Measurements from ENCODE around the gene COA5. TPM values are rescaled to one million over a fixed set of nuclear protein-coding genes. Genes with fewer than 3 reads are reported as not detected.

The COA5 gene
- total and polyA plus RNA-seq, 2 experiments from 2014 or later, result 33.3 to 113 TPM

DNA sequence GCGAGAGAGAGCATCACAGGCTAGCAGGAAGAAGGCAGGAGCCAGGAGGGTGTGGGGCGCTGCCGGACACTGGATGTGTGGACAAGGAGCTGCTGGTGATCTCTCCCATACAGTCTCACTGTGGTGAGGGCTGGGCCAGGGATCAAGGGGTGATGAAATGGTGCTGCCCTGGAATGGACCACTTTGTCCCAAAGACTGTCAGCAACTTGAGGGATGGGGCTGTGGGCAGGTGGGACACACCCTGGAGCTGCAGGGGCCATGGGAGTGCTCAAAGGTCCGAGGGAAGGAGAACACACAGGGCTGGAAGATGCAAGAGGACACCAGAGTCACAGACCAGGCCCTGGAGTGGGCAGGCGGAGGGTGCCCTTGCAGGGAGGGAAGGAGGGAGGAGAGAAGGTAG, 38.0 kb downstream of the COA5 start:
- DNase-seq (ENCODE audit: low spot score) (no peak), ATAC-seq (no peak)
- Histone ChIP-seq H3F3A (replicated peaks; ENCODE audit: low read depth) (no peaks in the 10 kb centered on the region), H3K4me3 (no peak overlapping the region), H4K20me1 (replicated peaks; ENCODE audit: insufficient read depth) (peaks cover 11% of the 10 kb centered on the region; the same call in 1 of the 2 replicates), H3K9me2 (ENCODE audit: insufficient read depth) (no peaks in the 10 kb centered on the region), H3K27ac (ENCODE audit: low read depth) (no peak overlapping the region), H3K4me2 (no peak overlapping the region), H3K27me3 (ENCODE audit: insufficient read depth) (no peaks in the 10 kb centered on the region), H3K4me1 (ENCODE audit: insufficient read depth) (no peaks in the 10 kb centered on the region), H3K79me2 (replicated peaks; ENCODE audit: insufficient read depth) (no peaks in the 10 kb centered on the region), H3K36me3 (ENCODE audit: insufficient read depth) (no peaks in the 10 kb centered on the region; the same call in 1 of the 2 replicates), H2AFZ (no peak overlapping the region)
- peak overlapping the region; percentile 31; the same call in 1 of the 2 replicates for H3K27ac Mint-ChIP-seq
- no peak overlapping the region for H3K4me3 Mint-ChIP-seq
- TF ChIP-seq, protein P1, sequence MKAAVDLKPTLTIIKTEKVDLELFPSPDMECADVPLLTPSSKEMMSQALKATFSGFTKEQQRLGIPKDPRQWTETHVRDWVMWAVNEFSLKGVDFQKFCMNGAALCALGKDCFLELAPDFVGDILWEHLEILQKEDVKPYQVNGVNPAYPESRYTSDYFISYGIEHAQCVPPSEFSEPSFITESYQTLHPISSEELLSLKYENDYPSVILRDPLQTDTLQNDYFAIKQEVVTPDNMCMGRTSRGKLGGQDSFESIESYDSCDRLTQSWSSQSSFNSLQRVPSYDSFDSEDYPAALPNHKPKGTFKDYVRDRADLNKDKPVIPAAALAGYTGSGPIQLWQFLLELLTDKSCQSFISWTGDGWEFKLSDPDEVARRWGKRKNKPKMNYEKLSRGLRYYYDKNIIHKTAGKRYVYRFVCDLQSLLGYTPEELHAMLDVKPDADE (IDR thresholded peaks at IDR 0.05), result no peak
- TF ChIP-seq STAT1 (IDR thresholded peaks at IDR 0.05; ENCODE audit: unreplicated experiment) (no peak), EZH2 (IDR thresholded peaks at IDR 0.05; ENCODE audit: low read depth, unreplicated experiment) (no peak), NANOG (IDR thresholded peaks at IDR 0.05; ENCODE audit: borderline replicate concordance) (no peak), ZNF331 (CRISPR knock-in tag; IDR thresholded peaks at IDR 0.05; ENCODE audit: low read depth) (no peak), JUNB (IDR thresholded peaks at IDR 0.05; ENCODE audit: unreplicated experiment) (no peak), EZH2phosphoT487 (IDR thresholded peaks at IDR 0.05; ENCODE audit: unreplicated experiment) (no peak), ZNF114 (CRISPR knock-in tag; IDR thresholded peaks at IDR 0.05) (no peak), POLR2AphosphoS5 (IDR thresholded peaks at IDR 0.05; ENCODE audit: low read depth) (no peak)
- TF ChIP-seq, protein P2, sequence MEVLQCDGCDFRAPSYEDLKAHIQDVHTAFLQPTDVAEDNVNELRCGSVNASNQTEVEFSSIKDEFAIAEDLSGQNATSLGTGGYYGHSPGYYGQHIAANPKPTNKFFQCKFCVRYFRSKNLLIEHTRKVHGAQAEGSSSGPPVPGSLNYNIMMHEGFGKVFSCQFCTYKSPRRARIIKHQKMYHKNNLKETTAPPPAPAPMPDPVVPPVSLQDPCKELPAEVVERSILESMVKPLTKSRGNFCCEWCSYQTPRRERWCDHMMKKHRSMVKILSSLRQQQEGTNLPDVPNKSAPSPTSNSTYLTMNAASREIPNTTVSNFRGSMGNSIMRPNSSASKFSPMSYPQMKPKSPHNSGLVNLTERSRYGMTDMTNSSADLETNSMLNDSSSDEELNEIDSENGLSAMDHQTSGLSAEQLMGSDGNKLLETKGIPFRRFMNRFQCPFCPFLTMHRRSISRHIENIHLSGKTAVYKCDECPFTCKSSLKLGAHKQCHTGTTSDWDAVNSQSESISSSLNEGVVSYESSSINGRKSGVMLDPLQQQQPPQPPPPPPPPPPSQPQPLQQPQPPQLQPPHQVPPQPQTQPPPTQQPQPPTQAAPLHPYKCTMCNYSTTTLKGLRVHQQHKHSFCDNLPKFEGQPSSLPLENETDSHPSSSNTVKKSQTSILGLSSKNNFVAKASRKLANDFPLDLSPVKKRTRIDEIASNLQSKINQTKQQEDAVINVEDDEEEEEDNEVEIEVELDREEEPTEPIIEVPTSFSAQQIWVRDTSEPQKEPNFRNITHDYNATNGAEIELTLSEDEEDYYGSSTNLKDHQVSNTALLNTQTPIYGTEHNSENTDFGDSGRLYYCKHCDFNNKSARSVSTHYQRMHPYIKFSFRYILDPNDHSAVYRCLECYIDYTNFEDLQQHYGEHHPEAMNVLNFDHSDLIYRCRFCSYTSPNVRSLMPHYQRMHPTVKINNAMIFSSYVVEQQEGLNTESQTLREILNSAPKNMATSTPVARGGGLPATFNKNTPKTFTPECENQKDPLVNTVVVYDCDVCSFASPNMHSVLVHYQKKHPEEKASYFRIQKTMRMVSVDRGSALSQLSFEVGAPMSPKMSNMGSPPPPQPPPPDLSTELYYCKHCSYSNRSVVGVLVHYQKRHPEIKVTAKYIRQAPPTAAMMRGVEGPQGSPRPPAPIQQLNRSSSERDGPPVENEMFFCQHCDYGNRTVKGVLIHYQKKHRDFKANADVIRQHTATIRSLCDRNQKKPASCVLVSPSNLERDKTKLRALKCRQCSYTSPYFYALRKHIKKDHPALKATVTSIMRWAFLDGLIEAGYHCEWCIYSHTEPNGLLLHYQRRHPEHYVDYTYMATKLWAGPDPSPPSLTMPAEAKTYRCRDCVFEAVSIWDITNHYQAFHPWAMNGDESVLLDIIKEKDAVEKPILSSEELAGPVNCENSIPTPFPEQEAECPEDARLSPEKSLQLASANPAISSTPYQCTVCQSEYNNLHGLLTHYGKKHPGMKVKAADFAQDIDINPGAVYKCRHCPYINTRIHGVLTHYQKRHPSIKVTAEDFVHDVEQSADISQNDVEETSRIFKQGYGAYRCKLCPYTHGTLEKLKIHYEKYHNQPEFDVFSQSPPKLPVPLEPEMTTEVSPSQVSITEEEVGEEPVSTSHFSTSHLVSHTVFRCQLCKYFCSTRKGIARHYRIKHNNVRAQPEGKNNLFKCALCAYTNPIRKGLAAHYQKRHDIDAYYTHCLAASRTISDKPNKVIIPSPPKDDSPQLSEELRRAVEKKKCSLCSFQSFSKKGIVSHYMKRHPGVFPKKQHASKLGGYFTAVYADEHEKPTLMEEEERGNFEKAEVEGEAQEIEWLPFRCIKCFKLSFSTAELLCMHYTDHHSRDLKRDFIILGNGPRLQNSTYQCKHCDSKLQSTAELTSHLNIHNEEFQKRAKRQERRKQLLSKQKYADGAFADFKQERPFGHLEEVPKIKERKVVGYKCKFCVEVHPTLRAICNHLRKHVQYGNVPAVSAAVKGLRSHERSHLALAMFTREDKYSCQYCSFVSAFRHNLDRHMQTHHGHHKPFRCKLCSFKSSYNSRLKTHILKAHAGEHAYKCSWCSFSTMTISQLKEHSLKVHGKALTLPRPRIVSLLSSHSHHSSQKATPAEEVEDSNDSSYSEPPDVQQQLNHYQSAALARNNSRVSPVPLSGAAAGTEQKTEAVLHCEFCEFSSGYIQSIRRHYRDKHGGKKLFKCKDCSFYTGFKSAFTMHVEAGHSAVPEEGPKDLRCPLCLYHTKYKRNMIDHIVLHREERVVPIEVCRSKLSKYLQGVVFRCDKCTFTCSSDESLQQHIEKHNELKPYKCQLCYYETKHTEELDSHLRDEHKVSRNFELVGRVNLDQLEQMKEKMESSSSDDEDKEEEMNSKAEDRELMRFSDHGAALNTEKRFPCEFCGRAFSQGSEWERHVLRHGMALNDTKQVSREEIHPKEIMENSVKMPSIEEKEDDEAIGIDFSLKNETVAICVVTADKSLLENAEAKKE (CRISPR knock-in tag; IDR thresholded peaks at IDR 0.05), result no peak
- TF ChIP-seq, protein P3, sequence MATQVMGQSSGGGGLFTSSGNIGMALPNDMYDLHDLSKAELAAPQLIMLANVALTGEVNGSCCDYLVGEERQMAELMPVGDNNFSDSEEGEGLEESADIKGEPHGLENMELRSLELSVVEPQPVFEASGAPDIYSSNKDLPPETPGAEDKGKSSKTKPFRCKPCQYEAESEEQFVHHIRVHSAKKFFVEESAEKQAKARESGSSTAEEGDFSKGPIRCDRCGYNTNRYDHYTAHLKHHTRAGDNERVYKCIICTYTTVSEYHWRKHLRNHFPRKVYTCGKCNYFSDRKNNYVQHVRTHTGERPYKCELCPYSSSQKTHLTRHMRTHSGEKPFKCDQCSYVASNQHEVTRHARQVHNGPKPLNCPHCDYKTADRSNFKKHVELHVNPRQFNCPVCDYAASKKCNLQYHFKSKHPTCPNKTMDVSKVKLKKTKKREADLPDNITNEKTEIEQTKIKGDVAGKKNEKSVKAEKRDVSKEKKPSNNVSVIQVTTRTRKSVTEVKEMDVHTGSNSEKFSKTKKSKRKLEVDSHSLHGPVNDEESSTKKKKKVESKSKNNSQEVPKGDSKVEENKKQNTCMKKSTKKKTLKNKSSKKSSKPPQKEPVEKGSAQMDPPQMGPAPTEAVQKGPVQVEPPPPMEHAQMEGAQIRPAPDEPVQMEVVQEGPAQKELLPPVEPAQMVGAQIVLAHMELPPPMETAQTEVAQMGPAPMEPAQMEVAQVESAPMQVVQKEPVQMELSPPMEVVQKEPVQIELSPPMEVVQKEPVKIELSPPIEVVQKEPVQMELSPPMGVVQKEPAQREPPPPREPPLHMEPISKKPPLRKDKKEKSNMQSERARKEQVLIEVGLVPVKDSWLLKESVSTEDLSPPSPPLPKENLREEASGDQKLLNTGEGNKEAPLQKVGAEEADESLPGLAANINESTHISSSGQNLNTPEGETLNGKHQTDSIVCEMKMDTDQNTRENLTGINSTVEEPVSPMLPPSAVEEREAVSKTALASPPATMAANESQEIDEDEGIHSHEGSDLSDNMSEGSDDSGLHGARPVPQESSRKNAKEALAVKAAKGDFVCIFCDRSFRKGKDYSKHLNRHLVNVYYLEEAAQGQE (IDR thresholded peaks at IDR 0.05; ENCODE audit: unreplicated experiment), result no peak
- H3K27me3 Mint-ChIP-seq (ENCODE audit: insufficient read depth, low read depth, poor library complexity), result peaks cover 7% of the 10 kb centered on the region
- no peaks in the 10 kb centered on the region for H3K4me1 Mint-ChIP-seq
- H3K36me3 Mint-ChIP-seq (ENCODE audit: low read depth), result peaks cover 46% of the 10 kb centered on the region
- H3K9me3 Mint-ChIP-seq, result no peaks in the 10 kb centered on the region
